Measurements from ENCODE around the gene GRHL1. TPM values are rescaled to one million over a fixed set of nuclear protein-coding genes. Genes with fewer than 3 reads are reported as not detected.
"Not testable (repeated sequence)": the region's sequence is repeated elsewhere in the genome, so short reads cannot be mapped to it uniquely, and the experiment has no call there.

GRHL1 gene
- total RNA-seq, 1 experiment from 2014 or later, result 5.5 TPM

DNA sequence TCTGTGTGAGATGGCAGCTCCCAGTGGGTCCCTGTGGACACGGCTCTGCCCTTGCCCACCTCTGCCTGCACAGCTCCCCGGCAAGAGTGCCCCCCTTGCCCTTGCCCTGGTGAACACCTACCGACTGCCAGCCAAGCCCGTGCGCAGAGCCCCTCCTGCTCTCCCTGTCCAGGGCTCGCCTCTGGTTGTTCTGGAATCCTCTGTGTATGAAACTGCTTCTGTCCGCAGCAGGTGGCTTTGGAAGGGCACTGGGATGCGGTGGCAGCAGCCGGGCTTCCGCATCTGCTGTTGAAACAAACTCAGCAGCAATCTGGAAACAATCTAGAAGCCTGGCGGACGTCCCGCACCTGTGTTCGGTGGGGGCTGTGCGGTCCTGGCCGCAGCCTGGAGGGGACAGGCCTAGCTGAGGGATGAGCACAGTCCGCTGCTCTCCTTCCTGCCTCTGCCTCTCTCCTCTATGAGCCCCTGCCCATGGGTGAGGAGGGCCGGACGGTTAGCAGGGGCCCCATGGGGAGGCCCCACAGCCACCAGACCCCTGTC, 57.8 kb downstream of the GRHL1 start:
- DNase-seq (ENCODE audit: low spot score), result no peak

GRCh38 chr2:10009811-10010781, 58.6 kb downstream of the GRHL1 start:
- DNase-seq (ENCODE audit: low spot score), result no peak

DNA sequence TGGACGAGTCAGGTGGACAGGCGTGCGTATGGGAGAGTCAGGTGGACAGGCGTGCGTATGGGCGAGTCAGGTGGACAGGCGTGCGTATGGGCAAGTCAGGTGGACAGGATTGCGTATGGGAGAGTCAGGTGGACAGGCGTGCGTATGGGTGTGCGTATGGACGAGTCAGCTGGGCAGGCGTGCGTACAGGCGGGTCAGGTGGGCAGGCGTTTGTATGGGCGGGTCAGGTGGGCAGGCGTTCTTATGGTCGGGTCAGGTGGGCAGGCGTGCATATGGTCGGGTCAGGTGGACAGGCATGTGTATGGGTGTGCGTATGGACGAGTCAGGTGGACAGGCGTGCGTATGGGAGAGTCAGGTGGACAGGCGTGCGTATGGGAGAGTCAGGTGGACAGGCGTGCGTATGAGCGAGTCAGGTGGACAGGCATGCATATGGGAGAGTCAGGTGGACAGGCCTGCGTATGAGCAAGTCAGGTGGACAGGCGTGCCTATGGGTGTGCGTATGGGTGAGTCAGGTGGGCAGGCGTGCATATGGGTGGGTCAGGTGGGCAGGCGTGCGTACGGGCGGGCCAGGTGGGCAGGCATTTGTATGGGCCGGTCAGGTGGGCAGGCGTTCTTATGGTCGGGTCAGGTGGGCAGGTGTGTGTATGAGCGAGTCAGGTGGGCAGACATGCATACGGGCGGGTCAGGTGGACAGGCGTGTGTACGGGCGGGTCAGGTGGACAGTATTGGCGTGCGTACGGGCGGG, 59.5 kb downstream of the GRHL1 start:
- not testable (repeated sequence) for DNase-seq (ENCODE audit: low spot score)

GRCh38 chr2:10011606-10012325, 60.3 kb downstream of the GRHL1 start:
- DNase-seq (ENCODE audit: low spot score), result not testable (repeated sequence)

GRCh38 chr2:10012366-10012962, 61.0 kb downstream of the GRHL1 start:
- not testable (repeated sequence) for DNase-seq (ENCODE audit: low spot score)

- no peak for DNase-seq (ENCODE audit: low spot score)
Measured at GRCh38 chr2:10012963-10013461, 61.5 kb downstream of the GRHL1 start.

GRCh38 chr2:10013651-10014417, 62.3 kb downstream of the GRHL1 start:
- not testable (repeated sequence) for DNase-seq (ENCODE audit: low spot score)

DNA sequence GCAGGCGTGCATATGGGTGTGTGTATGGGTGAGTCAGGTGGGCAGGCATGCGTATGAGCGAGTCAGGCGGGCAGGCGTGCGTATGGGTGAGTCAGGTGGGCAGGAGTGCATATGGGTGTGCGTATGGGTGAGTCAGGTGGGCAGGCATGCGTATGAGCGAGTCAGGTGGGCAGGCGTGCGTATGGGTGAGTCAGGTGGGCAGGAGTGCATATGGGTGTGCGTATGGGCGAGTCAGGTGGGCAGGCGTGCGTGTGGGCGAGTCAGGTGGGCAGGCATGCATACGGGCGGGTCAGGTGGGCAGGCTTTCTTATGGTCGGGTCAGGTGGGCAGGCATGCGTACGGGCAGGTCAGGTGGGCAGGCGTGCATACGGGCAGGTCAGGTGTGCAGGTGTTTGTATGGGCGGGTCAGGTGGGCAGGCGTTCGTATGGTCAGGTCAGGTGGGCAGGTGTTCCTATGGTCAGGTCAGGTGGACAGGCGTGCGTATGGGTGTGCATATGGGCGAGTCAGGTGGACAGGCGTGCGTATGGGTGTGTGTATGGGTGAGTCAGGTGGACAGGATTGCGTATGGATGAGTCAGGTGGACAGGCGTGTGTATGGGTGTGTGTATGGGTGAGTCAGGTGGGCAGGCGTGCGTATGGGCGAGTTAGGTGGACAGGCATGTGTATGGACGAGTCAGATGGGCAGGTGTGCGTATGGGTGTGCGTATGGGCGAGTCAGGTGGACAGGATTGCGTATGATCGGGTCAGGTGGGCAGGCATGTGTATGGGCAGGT, 63.1 kb downstream of the GRHL1 start:
- DNase-seq (ENCODE audit: low spot score), result no peak

DNA sequence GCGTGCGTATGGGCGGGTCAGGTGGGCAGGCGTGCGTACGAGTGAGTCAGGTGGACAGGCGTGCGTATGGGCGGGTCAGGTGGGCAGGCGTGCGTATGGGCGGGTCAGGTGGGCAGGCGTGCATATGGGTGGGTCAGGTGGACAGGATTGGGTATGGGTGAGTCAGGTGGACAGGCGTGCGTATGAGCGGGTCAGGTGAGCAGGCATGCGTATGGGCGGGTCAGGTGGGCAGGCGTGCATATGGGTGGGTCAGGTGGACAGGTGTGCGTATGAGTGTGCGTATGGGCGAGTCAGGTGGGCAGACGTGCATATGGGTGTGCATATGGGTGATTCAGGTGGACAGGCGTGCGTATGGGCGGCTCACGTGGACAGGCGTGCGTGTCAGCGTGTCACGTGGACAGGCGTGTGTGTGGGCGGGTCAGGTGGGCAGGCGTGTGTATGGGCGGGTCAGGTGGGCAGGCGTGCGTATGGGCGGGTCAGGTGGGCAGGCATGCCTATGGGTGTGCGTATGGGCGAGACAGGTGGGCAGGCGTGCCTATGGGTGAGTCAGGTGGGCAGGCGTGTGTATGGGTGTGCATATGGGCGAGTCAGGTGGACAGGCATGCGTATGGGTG, 64.0 kb downstream of the GRHL1 start:
- DNase-seq (ENCODE audit: low spot score), result not testable (repeated sequence)

GRCh38 chr2:10016001-10016801, 64.7 kb downstream of the GRHL1 start:
- DNase-seq (ENCODE audit: low spot score), result no peak

DNA sequence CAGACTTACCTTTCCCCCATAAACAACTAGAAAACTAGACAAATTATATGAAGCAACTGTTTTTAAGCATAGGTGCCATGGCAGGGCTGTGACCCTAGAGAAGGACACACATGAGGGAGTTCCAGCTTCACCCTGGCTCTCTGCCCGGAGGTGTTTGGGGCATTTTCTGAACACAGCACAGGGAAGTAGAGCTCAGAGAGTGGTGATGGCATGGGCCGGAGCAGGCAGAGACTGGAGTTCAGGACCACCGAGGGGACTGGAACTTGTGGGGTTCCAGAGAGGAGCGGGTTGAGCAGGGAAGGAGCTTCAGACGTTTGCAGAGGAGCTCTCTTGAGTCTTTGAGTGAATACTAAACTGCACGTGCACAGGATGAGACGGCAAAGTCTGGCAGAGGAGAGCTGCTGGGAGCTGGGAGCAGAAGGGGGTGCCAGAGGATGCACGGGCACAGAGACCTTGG, 65.3 kb downstream of the GRHL1 start:
- no peak for DNase-seq (ENCODE audit: low spot score)

GRCh38 chr2:10017313-10017941, 65.9 kb downstream of the GRHL1 start:
- DNase-seq (ENCODE audit: low spot score), result no peak

DNA sequence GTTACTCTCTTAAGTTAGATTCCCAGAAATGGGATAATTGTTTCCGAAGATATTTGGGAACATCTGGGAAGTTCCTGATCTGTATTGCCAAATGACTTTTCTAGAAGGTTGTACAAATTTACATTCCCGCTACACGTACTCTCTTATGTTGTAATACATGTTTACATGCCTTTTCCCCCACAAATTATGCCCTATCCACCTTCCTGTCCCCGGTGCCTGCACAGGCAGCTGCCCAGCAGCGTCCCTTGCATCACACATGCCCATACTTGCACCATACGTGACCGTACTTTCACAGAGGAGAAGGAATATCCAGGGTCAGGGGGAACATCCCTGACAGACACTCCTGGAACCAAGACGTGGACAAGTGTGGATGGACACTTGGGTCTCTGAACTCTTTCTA, 67.7 kb downstream of the GRHL1 start:
- no peak for DNase-seq (ENCODE audit: low spot score)

DNA sequence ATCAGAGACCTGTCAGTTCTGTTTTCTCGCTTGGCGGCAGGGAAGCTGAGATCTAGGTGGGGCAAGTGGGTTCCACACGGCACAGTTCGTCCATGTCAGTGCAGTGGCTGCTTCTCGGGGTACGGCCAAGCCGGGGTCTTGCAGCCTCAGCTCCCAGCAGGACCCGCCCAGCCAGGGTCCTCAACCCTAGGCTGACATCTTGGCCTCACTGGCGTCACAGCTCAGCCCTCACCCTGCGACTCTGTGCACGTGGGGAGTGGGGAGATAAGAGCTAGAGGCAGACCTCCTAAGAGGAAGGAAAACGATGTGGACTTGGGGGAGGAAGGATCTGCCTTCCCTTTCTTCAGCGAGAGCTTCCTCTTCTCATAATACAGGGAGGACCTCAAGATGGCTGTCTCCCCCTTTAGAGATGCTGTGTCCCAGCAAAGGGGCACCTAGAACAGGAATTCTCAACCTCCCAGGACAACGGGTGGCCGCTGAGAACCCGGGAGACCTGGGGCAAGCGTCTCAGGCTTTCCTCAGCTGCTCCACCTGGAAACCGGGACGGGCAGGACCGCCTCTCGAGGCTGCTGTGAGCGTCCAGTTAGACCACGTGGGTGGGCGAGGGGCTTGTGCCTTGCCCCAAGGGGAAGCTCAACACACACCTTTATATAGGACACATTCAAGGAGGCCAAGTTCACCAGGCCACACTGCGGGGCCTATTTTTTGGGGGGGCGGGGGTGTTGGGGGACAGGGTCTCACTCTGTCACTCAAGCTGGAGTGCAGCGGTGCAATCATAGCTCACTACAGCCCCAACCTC, 68.3 kb downstream of the GRHL1 start:
- DNase-seq (ENCODE audit: low spot score), result no peak

GRCh38 chr2:10022041-10022421, 70.5 kb downstream of the GRHL1 start:
- DNase-seq (ENCODE audit: low spot score), result no peak

GRCh38 chr2:10022445-10022844, 71.0 kb downstream of the GRHL1 start:
- DNase-seq (ENCODE audit: low spot score), result no peak
